Subcutaneous adipose tissue (tissue), 4 donors: ENCODE measurements around the gene CACUL1. TPM values are rescaled to one million over a fixed set of nuclear protein-coding genes. Genes with fewer than 3 reads are reported as not detected.

Experiments used
- CTCF ChIP-seq: fragments of 450-650 bp; IDR thresholded peaks from one replicate; pipeline ENCODE4 v1.5.1; 2016; ENCODE audit warnings: low read depth, mild to moderate bottlenecking, control low read depth, antibody characterized with exemption, moderate library complexity
- total RNA-seq, 4 donors: library from RNA; depleted of rRNA; stranded (reverse); fragments of >200 nt; gene quantifications; one replicate each; pipeline ENCODE4 v1.1.0, GENCODE V29; 2016

Gene CACUL1
- total RNA-seq, 4 donors from 2014 or later, result 37.9 to 51.5 (median 43.8) TPM

GRCh38 chr10:118667732-118668131 lies 87.0 kb downstream of the CACUL1 start:
- no peak for TF ChIP-seq CTCF

DNA sequence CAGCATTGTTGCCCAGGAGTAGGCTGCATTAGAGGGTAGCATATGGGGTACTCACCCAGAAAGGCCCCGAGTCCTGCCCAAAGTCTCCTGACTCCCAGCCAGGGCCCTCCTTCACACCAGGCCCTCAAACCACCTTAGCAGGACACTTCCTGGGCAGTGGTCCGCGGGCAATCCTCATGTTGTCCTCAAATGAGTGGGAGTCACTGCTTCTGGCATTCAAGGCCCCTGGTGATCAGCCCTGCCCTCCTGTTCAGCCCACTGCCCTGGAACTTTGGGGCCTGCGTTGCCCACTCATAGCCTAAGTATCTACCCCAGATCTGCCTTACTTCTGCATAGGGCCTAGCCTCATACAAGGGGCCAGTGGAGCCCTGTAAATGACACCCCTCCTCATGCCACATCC lies 88.4 kb downstream of the CACUL1 start:
- no peak for TF ChIP-seq CTCF

- no peak for TF ChIP-seq CTCF
These were observed 90.4 kb downstream of the CACUL1 start for GRCh38 chr10:118664321-118664720.

- TF ChIP-seq CTCF, result no peak
These were observed 91.6 kb downstream of the CACUL1 start for GRCh38 chr10:118663176-118663575.

DNA sequence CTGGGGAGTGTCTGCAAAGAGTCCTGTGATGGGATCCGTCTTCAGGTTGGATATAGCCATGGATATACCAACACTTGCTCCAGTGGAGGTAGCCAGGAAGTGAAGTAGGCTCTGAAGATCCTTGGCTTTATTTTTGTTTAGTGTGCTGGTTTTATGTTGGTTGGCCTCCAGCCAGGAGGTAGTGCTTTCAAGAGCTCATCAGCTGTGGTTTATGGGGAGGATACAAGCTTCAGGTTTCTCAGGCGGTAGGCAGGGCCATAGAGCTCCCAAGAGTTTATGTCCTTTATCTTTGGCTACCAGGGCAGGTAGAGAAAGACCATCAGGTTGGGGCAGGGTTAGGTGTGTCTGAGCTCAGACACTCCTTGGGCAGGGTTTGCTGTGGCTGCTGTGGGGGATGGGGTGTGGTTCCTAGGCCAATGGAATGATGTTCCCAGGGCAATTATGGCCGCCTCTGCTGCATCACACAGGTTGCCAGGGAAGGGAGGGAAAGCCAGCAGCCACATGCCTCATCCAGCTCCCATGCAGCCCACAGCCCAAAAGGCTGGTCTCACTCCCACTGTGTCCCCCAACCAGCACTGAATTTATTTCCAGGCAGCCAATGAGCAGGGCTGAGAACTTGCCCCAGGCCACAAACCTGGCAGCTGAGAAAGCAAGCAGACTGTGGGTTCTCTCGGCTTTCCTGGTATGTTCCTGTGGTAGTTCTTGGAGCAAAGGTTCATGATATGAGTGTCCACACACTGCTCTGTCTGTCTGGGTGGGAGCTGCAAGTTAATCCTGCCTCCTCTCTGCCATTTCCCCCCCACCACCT lies 92.3 kb downstream of the CACUL1 start:
- TF ChIP-seq CTCF, result no peak

DNA sequence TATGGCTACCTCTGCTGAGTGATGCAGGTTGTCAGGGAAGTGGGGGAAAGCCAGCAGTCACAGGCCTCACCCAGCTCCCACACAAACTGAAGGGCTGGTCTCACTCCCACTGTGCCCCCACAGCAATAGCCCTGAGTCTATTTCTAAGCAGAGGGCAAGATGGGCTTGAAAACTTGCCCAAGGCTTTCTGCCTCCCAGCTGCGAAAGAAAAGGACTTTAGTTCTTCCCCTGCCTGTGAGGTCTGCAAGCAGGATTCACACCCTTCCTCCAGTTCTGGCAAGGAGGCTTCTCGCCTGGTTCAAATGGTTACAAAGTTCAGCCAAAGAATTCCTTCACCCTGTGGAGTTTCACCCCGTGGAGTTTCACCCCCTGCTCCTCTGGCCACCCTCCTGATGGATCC lies 96.0 kb downstream of the CACUL1 start:
- TF ChIP-seq CTCF, result no peak

- TF ChIP-seq CTCF, result no peak
These were observed 112.5 kb downstream of the CACUL1 start for GRCh38 chr10:118642228-118642627.
